NCI-H2227 treated with DMSO at 0.1 percent for 48 hours (cell line): ENCODE results near the gene C1orf56.

ENCODE experiments used
- DNase-seq: peaks from one replicate; lab custom pipeline; 2025; lab: John Stamatoyannopoulos, UW

Gene C1orf56

GRCh38 chr1:151047591-151047924 is at the start of gene C1orf56:
C1orf56 (plus strand) TSS chr1:151047751; CDS start chr1:151047848, 97 bp downstream.
- peak; percentile 79 for DNase-seq

GRCh38 chr1:150997949-150998348 is 49.6 kb upstream of the C1orf56 start:
- no peak for DNase-seq

- no peak for DNase-seq
Observed at GRCh38 chr1:150999051-150999674, 48.4 kb upstream of the C1orf56 start.

GRCh38 chr1:150999926-151000325 is 47.6 kb upstream of the C1orf56 start:
- no peak for DNase-seq

- DNase-seq, result no peak
Observed at GRCh38 chr1:151000408-151000807, 47.1 kb upstream of the C1orf56 start.

- DNase-seq, result no peak
Observed at GRCh38 chr1:151001602-151002001, 45.9 kb upstream of the C1orf56 start.

- DNase-seq, result no peak
Observed at GRCh38 chr1:151002051-151002450, 45.5 kb upstream of the C1orf56 start.

GRCh38 chr1:151002611-151003010 is 44.9 kb upstream of the C1orf56 start:
- no peak for DNase-seq

- DNase-seq, result no peak
Observed at GRCh38 chr1:151003180-151003579, 44.4 kb upstream of the C1orf56 start.

GRCh38 chr1:151005729-151006319 is 41.7 kb upstream of the C1orf56 start:
- no peak for DNase-seq

GRCh38 chr1:151006327-151007052 is 41.1 kb upstream of the C1orf56 start, which contains the start of gene MINDY1:
MINDY1 (minus strand) TSS chr1:151006902; CDS start chr1:151002617, 4,285 bp downstream.
- DNase-seq, result peak; percentile 77

GRCh38 chr1:151007853-151008243 is 39.7 kb upstream of the C1orf56 start:
- no peak for DNase-seq

GRCh38 chr1:151008244-151009205 is 39.0 kb upstream of the C1orf56 start, which contains the start of gene PRUNE1:
PRUNE1 (plus strand) TSS chr1:151008449; CDS start chr1:151008633, 184 bp downstream.
- peak; percentile 90 for DNase-seq

- DNase-seq, result no peak
Observed at GRCh38 chr1:151009206-151009587, 38.4 kb upstream of the C1orf56 start.

- DNase-seq, result no peak
Observed at GRCh38 chr1:151009674-151010345, 37.7 kb upstream of the C1orf56 start.

- no peak for DNase-seq
Observed at GRCh38 chr1:151010346-151010726, 37.2 kb upstream of the C1orf56 start.

- peak; percentile 56 for DNase-seq
Observed at GRCh38 chr1:151011154-151011850, 36.2 kb upstream of the C1orf56 start.

- no peak for DNase-seq
Observed at GRCh38 chr1:151012684-151013471, 34.7 kb upstream of the C1orf56 start.

GRCh38 chr1:151013518-151013917 is 34.0 kb upstream of the C1orf56 start:
- DNase-seq, result peak; percentile 53

GRCh38 chr1:151024540-151025146 is 22.9 kb upstream of the C1orf56 start:
- peak; percentile 61 for DNase-seq
